ENCODE results near the gene UPB1. TPM values are rescaled to one million over a fixed set of nuclear protein-coding genes. Genes with fewer than 3 reads are reported as not detected.
"Not testable (repeated sequence)": the region's sequence is repeated elsewhere in the genome, so short reads cannot be mapped to it uniquely, and the experiment has no call there.

The UPB1 gene
- total RNA-seq, 1 donor from 2014 or later, result 0.24 TPM

- Mint-ChIP-seq H3K4me3 (no peak overlapping the region), H3K27me3 (no peaks in the 10 kb centered on the region), H3K27ac (peak overlapping the region; percentile 86), H3K36me3 (peaks cover 5% of the 10 kb centered on the region), H3K4me1 (ENCODE audit: unreplicated experiment) (peaks cover 24% of the 10 kb centered on the region), H3K9me3 (no peaks in the 10 kb centered on the region)
- no peak for DNase-seq (ENCODE audit: extremely low spot score, unreplicated experiment)
- no peak for TF ChIP-seq CTCF (conservative IDR thresholded peaks at IDR 0.05)
Measured at GRCh38 chr22:24550028-24550901, 55.1 kb downstream of the UPB1 start.

GRCh38 chr22:24550902-24551435 lies 55.8 kb downstream of the UPB1 start:
- Mint-ChIP-seq H3K4me3 (no peak overlapping the region), H3K27ac (peak overlapping the region; percentile 86), H3K4me1 (ENCODE audit: unreplicated experiment) (peaks cover 24% of the 10 kb centered on the region), H3K27me3 (no peaks in the 10 kb centered on the region), H3K36me3 (peaks cover 5% of the 10 kb centered on the region), H3K9me3 (no peaks in the 10 kb centered on the region)
- no peak for TF ChIP-seq CTCF (conservative IDR thresholded peaks at IDR 0.05)
- DNase-seq (ENCODE audit: extremely low spot score, unreplicated experiment), result no peak

GRCh38 chr22:24552503-24553286 lies 57.6 kb downstream of the UPB1 start:
- H3K36me3 Mint-ChIP-seq; DNase-seq (ENCODE audit: extremely low spot score, unreplicated experiment); H3K9me3 Mint-ChIP-seq; H3K27me3 Mint-ChIP-seq: not testable (repeated sequence)
- Mint-ChIP-seq H3K4me3 (peak overlapping the region; percentile 99), H3K27ac (peak overlapping the region; percentile 93), H3K4me1 (ENCODE audit: unreplicated experiment) (peaks cover 31% of the 10 kb centered on the region)

- Mint-ChIP-seq H3K4me3 (peak overlapping the region; percentile 99), H3K36me3 (peaks cover 13% of the 10 kb centered on the region), H3K9me3 (no peaks in the 10 kb centered on the region), H3K27me3 (no peaks in the 10 kb centered on the region), H3K27ac (peak overlapping the region; percentile 93), H3K4me1 (ENCODE audit: unreplicated experiment) (peaks cover 35% of the 10 kb centered on the region)
- DNase-seq (ENCODE audit: extremely low spot score, unreplicated experiment), result no peak
- TF ChIP-seq CTCF (conservative IDR thresholded peaks at IDR 0.05), result no peak
Measured at GRCh38 chr22:24553597-24554312, 58.6 kb downstream of the UPB1 start.

- Mint-ChIP-seq H3K27me3 (no peaks in the 10 kb centered on the region), H3K9me3 (no peaks in the 10 kb centered on the region), H3K36me3 (peaks cover 13% of the 10 kb centered on the region), H3K4me1 (ENCODE audit: unreplicated experiment) (peaks cover 35% of the 10 kb centered on the region), H3K27ac (peak within 1 kb of the TSS; percentile 99), H3K4me3 (peak within 1 kb of the TSS; percentile 100)
- no peak for TF ChIP-seq CTCF (conservative IDR thresholded peaks at IDR 0.05)
- DNase-seq (ENCODE audit: extremely low spot score, unreplicated experiment), result no peak
Measured at GRCh38 chr22:24554313-24555164, 59.4 kb downstream of the UPB1 start, which contains the start of gene GUCD1. Gene GUCD1, minus strand, starts transcription at chr22:24555138. Its CDS starts 147 bp downstream, at chr22:24554991.

Data from type B pancreatic cell (in vitro differentiated cells).